RWPE1 (cell line): Measurements from ENCODE around the gene ZXDC.

Experiments used
- CTCF ChIA-PET: fragments of 350-600 bp; sonication (Branson Sonifier 250); formaldehyde crosslinking; extraction: SDS; loops from one replicate; lab custom pipeline; 2021; lab: Yijun Ruan, JAX
- POLR2A ChIA-PET: fragments of 400-600 bp; formaldehyde crosslinking; extraction: SDS; loops from one replicate; lab custom pipeline; 2020; ENCODE audit warnings: antibody characterized with exemption; ENCODE audit not compliant: low non-redundant PET; lab: Yijun Ruan, JAX
- DNase-seq: peaks from one replicate; pipeline ENCODE4 v3.0.0; 2012; ENCODE audit warnings: low spot score
- H3K27ac ChIP-seq: fragments of 450-650 bp; 2 replicates; pipeline ENCODE4 v1.5.1; 2017
- TF ChIP-seq, protein P1 (sequence below): fragments of 450-650 bp; conservative IDR thresholded peaks from 2 replicates; pipeline ENCODE4 v1.5.1; 2017; ENCODE audit warnings: low read depth, mild to moderate bottlenecking

ZXDC gene

DNA sequence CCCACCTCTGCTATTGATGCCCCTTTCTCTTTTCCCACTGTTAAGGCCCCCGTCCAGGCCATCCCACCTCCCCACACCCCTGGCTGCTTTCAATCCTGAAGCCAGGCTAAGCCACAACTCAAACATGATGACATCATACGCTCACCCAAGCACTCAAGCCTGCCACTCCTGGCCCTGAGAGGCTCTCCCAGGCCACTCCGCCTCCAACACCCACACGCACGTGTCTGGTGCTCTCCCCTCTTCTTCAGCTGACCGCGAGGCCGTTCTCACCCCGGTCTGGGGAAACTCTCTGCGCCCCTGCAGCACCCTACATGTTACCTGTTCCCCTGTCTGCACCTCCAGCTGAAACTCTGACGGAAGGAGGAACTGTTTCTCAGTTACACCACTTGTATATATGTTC is 6.2 kb downstream of the ZXDC start:
- TF ChIP-seq, protein P1, sequence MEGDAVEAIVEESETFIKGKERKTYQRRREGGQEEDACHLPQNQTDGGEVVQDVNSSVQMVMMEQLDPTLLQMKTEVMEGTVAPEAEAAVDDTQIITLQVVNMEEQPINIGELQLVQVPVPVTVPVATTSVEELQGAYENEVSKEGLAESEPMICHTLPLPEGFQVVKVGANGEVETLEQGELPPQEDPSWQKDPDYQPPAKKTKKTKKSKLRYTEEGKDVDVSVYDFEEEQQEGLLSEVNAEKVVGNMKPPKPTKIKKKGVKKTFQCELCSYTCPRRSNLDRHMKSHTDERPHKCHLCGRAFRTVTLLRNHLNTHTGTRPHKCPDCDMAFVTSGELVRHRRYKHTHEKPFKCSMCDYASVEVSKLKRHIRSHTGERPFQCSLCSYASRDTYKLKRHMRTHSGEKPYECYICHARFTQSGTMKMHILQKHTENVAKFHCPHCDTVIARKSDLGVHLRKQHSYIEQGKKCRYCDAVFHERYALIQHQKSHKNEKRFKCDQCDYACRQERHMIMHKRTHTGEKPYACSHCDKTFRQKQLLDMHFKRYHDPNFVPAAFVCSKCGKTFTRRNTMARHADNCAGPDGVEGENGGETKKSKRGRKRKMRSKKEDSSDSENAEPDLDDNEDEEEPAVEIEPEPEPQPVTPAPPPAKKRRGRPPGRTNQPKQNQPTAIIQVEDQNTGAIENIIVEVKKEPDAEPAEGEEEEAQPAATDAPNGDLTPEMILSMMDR: no peak
- peak overlapping the region; percentile 10; the same call in 1 of the 2 replicates for H3K27ac ChIP-seq
- ChIA-PET CTCF (no interaction called here), POLR2A (no interaction called here)
- DNase-seq: no peak

DNA sequence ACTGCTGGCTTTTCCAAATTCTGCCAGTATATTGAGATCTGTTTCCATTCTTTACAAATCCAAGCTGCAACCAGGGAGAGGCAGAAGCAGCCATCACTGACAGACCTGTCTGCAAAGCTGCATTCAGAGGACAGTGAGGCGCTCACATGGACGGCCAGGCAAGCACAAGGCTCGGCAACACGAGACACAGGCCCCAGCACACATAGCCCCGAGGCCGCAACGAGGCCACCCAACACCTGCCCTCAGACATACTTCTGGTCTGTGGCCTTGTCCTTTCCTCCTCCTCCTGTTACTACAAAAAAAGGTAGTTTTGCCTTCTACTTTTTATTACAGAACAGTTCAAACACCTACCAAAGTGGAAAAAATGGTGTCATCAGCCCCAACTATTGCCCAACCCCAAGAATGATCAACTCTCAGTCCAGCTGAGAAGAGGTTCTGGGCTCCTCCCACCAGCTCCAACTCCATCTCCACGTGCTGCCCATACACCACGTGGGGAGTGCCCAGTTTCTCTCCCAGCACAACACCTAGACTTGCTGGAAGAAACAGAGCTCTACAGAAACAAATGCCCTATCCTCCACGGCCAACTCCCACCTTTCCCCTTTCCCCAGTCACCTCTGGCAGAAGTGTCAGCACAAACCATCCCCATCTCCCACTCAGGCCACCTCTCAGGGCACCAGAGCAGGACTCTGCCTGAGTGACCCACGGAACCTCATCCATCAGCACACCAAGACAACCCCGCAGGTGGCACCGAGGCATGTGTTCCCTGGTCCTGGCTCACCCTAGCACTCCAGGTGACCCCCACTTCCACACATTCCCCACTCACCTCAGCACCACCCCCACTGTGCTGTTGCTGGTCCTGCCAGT is 7.4 kb downstream of the ZXDC start:
- DNase-seq: no peak
- CTCF ChIA-PET: no interaction called here
- peak overlapping the region; percentile 11; the same call in 1 of the 2 replicates for H3K27ac ChIP-seq
- TF ChIP-seq, protein P1: no peak
- POLR2A ChIA-PET: interaction anchor here (0.5 kb wide), 1 partner anchor 352 kb away, joined by 3 read pairs; no protein-coding TSS in a partner anchor

DNA sequence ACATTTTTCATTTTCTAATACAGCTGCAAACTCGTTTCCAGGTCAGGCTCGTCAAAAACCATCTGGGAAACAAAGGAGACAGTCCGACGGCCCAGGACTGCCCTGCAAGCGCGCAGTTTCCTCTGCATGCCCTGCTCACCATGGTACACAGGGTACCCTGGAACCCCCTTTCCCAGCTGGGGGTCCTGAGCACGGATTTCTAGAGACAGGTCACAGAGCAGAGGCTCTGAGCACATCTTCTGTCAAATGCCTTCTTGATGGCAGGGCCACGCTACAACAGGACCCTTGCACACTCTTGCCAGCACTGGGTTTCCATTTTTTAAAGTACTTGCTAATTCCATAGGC is 8.1 kb downstream of the ZXDC start:
- TF ChIP-seq, protein P1: no peak
- H3K27ac ChIP-seq: no peak overlapping the region
- POLR2A ChIA-PET: interaction anchor here (0.5 kb wide), 1 partner anchor 351 kb away, joined by 3 read pairs; no protein-coding TSS in a partner anchor
- DNase-seq: no peak
- CTCF ChIA-PET: no interaction called here

DNA sequence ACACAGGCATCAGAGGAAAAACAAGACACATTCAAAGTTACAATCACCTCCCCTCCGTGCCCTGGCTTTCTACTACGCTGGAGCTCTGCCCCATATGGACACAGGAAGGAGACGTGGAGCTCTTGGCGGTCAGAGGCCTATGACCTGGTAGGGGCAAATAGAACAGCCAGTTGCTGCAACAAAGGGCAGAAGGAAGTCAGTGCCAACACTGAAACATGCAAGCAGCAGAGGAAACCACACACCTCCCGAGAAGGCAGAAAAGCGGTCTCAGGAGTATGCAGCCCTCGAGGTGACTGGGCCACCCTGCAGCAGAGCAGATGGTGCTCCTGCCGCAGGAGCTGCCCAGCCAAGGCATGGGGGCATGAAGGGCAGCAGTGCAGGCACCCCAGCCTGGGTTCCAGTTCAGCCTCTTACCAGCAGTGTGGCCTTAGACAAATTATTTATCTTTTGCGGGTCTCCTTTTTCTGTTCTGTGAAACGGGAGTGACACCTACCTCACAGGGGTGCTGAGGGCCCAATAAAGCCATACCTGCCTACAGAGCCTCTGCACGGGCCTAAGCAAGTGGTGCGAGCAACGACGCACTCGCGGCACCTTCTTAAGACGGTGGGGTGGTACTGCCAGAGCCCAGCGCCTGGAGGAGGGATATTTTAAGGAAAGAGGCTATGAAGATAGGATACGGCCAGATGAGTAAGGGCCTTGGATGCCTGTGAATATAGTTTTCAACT is 8.6 kb downstream of the ZXDC start:
- DNase-seq: no peak
- ChIA-PET POLR2A (no interaction called here), CTCF (interaction anchor here (0.7 kb wide), 1 partner anchor 213 kb away, joined by 3 read pairs; no protein-coding TSS in a partner anchor)
- peak overlapping the region; percentile 25; the same call in 1 of the 2 replicates for H3K27ac ChIP-seq
- TF ChIP-seq, protein P1: no peak

DNA sequence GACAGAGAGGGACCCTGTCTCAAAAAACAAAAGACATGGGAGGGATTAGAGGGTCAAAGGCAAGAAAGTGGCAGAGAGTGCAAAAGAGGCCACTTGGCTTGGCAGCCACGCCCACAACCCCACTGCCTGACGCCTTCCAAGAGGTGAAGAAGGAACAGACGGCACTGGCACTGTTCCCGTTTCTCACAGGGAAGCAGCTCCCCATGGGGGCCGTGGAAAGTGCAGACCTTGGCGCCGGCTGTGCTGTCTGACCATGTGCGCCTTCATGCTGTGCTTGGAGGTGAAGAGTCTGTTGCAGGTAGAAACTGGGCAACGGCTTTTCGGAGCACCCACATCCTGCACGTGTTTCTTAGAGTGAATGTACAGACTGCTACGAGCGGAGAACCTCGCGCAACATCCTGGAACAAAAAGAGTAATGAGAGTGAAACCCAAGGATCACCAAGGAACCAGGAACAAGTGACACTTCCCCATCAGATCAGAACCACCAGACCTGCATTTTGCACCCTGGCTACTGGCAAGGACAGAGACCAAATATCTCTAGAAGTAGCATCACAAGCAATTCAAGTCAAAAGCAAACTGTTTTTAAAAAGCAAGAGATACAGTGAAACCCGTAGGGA is 9.7 kb downstream of the ZXDC start:
- ChIA-PET CTCF (no interaction called here), POLR2A (no interaction called here)
- H3K27ac ChIP-seq: peak overlapping the region; percentile 14; the same call in 1 of the 2 replicates
- DNase-seq: no peak
- TF ChIP-seq, protein P1: no peak

DNA sequence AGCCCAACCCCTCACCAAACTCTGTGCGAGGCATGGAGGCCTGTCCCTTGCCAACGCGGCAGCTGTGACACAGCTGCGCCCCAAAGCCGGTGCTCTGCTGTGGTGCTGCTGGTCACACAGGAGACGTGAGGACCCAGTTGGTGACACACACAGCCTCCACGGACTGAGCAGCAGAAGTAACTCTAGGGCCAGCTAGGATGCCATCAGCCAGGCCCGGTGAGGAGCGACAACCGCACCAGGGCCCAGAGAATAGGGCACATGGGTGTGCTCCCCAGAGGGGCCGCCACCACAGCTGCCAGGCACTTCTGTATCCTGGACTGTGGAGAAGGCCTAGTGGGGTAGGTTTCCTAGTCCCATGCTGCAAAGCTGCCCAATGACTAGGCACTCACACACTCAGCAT is 10.7 kb downstream of the ZXDC start:
- POLR2A ChIA-PET: no interaction called here
- H3K27ac ChIP-seq: peak overlapping the region; percentile 14; the same call in 1 of the 2 replicates
- TF ChIP-seq, protein P1: no peak
- no peak for DNase-seq
- CTCF ChIA-PET: no interaction called here
